HG02938 (cell line): ENCODE results near the gene CCDC8.
"Not testable (repeated sequence)": the region's sequence is repeated elsewhere in the genome, so short reads cannot be mapped to it uniquely, and the experiment has no call there.

Experiments
- ATAC-seq: cut with Tn5 transposase; IDR thresholded peaks from one replicate; pipeline ENCODE4 v1.9.1; 2021; ENCODE audit warnings: mild to moderate bottlenecking, moderate library complexity; ENCODE audit not compliant: unreplicated experiment

CCDC8 gene

GRCh38 chr19:46413262-46414031, at the start of gene CCDC8:
TSS of gene CCDC8 (minus strand) at chr19:46413564. CDS start at chr19:46412810, 754 bp downstream.
- ATAC-seq: no peak

- ATAC-seq: no peak
These were observed 48.2 kb upstream of the CCDC8 start for GRCh38 chr19:46461537-46461936.

- ATAC-seq: no peak
These were observed 47.6 kb upstream of the CCDC8 start for GRCh38 chr19:46460981-46461380.

- ATAC-seq: no peak
These were observed 46.7 kb upstream of the CCDC8 start for GRCh38 chr19:46460055-46460454.

- no peak for ATAC-seq
These were observed 43.6 kb upstream of the CCDC8 start for GRCh38 chr19:46456930-46457329.

GRCh38 chr19:46454244-46454643, 40.9 kb upstream of the CCDC8 start:
- ATAC-seq: no peak

GRCh38 chr19:46453661-46454060, 40.3 kb upstream of the CCDC8 start:
- ATAC-seq: no peak

GRCh38 chr19:46452186-46452585, 38.8 kb upstream of the CCDC8 start:
- no peak for ATAC-seq

- ATAC-seq: no peak
These were observed 38.0 kb upstream of the CCDC8 start for GRCh38 chr19:46451352-46451751.

- ATAC-seq: no peak
These were observed 37.4 kb upstream of the CCDC8 start for GRCh38 chr19:46450737-46451136.

GRCh38 chr19:46449228-46449627, 35.9 kb upstream of the CCDC8 start:
- no peak for ATAC-seq

- ATAC-seq: no peak
These were observed 35.2 kb upstream of the CCDC8 start for GRCh38 chr19:46448601-46449000.

- ATAC-seq: no peak
These were observed 34.5 kb upstream of the CCDC8 start for GRCh38 chr19:46447824-46448223.

- ATAC-seq: no peak
These were observed 33.6 kb upstream of the CCDC8 start for GRCh38 chr19:46447006-46447405.

GRCh38 chr19:46446021-46446420, 32.7 kb upstream of the CCDC8 start:
- no peak for ATAC-seq

- no peak for ATAC-seq
These were observed 29.6 kb upstream of the CCDC8 start for GRCh38 chr19:46442808-46443450.

- ATAC-seq: no peak
These were observed 28.5 kb upstream of the CCDC8 start for GRCh38 chr19:46441866-46442265.

- not testable (repeated sequence) for ATAC-seq
These were observed 22.3 kb upstream of the CCDC8 start for GRCh38 chr19:46435689-46436088.

- no peak for ATAC-seq
These were observed 21.6 kb upstream of the CCDC8 start for GRCh38 chr19:46435009-46435408.

- ATAC-seq: not testable (repeated sequence)
These were observed 20.1 kb upstream of the CCDC8 start for GRCh38 chr19:46433470-46433869.

GRCh38 chr19:46431824-46432223, 18.5 kb upstream of the CCDC8 start:
- ATAC-seq: no peak

GRCh38 chr19:46429999-46430398, 16.6 kb upstream of the CCDC8 start:
- ATAC-seq: no peak
